ENCODE measurements around the gene PEDS1.
"Not testable (repeated sequence)": the region's sequence is repeated elsewhere in the genome, so short reads cannot be mapped to it uniquely, and the experiment has no call there.

Gene PEDS1

GRCh38 chr20:50189681-50190250, 36.2 kb upstream of the PEDS1 start:
- peak; percentile 55 for DNase-seq

GRCh38 chr20:50188879-50189680, 35.6 kb upstream of the PEDS1 start:
- no peak for DNase-seq

- DNase-seq, result no peak
Observed at GRCh38 chr20:50188287-50188688, 34.8 kb upstream of the PEDS1 start.

- no peak for DNase-seq
Observed at GRCh38 chr20:50187403-50188051, 34.0 kb upstream of the PEDS1 start.

GRCh38 chr20:50186987-50187402, 33.5 kb upstream of the PEDS1 start:
- DNase-seq, result no peak

GRCh38 chr20:50186151-50186885, 32.8 kb upstream of the PEDS1 start:
- DNase-seq, result peak; percentile 90

- no peak for DNase-seq
Observed at GRCh38 chr20:50185426-50185825, 31.9 kb upstream of the PEDS1 start.

GRCh38 chr20:50182346-50182745, 28.8 kb upstream of the PEDS1 start:
- DNase-seq, result no peak

- DNase-seq, result no peak
Observed at GRCh38 chr20:50181344-50181743, 27.8 kb upstream of the PEDS1 start.

GRCh38 chr20:50178672-50179071, 25.1 kb upstream of the PEDS1 start:
- not testable (repeated sequence) for DNase-seq

- no peak for DNase-seq
Observed at GRCh38 chr20:50175938-50176933, 22.7 kb upstream of the PEDS1 start.

GRCh38 chr20:50174456-50174855, 20.9 kb upstream of the PEDS1 start:
- DNase-seq, result no peak

GRCh38 chr20:50172347-50173013, 19.0 kb upstream of the PEDS1 start:
- peak; percentile 86 for DNase-seq

- no peak for DNase-seq
Observed at GRCh38 chr20:50170549-50171220, 17.2 kb upstream of the PEDS1 start.

GRCh38 chr20:50169329-50169823, 15.9 kb upstream of the PEDS1 start:
- DNase-seq, result peak; percentile 74

GRCh38 chr20:50165684-50166554, 12.4 kb upstream of the PEDS1 start:
- DNase-seq, result peak; percentile 97

GRCh38 chr20:50163570-50164317, 10.2 kb upstream of the PEDS1 start:
- peak; percentile 64 for DNase-seq

- not testable (repeated sequence) for DNase-seq
Observed at GRCh38 chr20:50161494-50161893, 8.0 kb upstream of the PEDS1 start.

- DNase-seq, result peak; percentile 38
Observed at GRCh38 chr20:50153153-50153499, 397 bp downstream of the PEDS1 start.

Measured in right hindlimb (tissue), 1 donor.